ENCODE measurements around the gene ADRB2. TPM values are rescaled to one million over a fixed set of nuclear protein-coding genes. Genes with fewer than 3 reads are reported as not detected.

The ADRB2 gene
- total RNA-seq, 1 donor from 2014 or later, result 0.64 TPM

- Mint-ChIP-seq H3K4me3 (ENCODE audit: unreplicated experiment) (no peak overlapping the region), H3K36me3 (ENCODE audit: low read depth, unreplicated experiment) (no peaks in the 10 kb centered on the region)
Measured at GRCh38 chr5:148786456-148786855, 40.0 kb upstream of the ADRB2 start.

GRCh38 chr5:148788636-148789035 lies 37.8 kb upstream of the ADRB2 start:
- Mint-ChIP-seq H3K9me3 (ENCODE audit: unreplicated experiment) (no peaks in the 10 kb centered on the region), H3K4me1 (ENCODE audit: low read depth, unreplicated experiment) (peaks cover 34% of the 10 kb centered on the region), H3K4me3 (ENCODE audit: unreplicated experiment) (no peak overlapping the region), H3K36me3 (ENCODE audit: low read depth, unreplicated experiment) (no peaks in the 10 kb centered on the region), H3K27ac (ENCODE audit: unreplicated experiment) (no peak overlapping the region), H3K27me3 (ENCODE audit: low read depth, unreplicated experiment) (no peaks in the 10 kb centered on the region)
- Histone ChIP-seq H3K4me3 (ENCODE audit: insufficient read depth, low read depth, low read length) (no peak overlapping the region), H3K4me1 (ENCODE audit: insufficient read depth, low read length) (peaks cover 24% of the 10 kb centered on the region), H3K9me3 (ENCODE audit: insufficient read depth, low read depth, low read length) (no peaks in the 10 kb centered on the region), H2AFZ (ENCODE audit: low read depth, low read length) (no peak overlapping the region), H4K20me1 (ENCODE audit: insufficient read depth, low read length) (no peaks in the 10 kb centered on the region), H3K79me2 (ENCODE audit: insufficient read depth, low read length) (no peaks in the 10 kb centered on the region), H3K27me3 (ENCODE audit: insufficient read depth, low read length) (no peaks in the 10 kb centered on the region), H3K36me3 (ENCODE audit: insufficient read depth, low read length) (no peaks in the 10 kb centered on the region), H3K4me2 (ENCODE audit: low read length) (no peak overlapping the region), H3K9ac (ENCODE audit: low read length) (no peak overlapping the region), H3K27ac (ENCODE audit: low read depth, low read length) (no peak overlapping the region)
- no peak for FAIRE-seq
- TF ChIP-seq EZH2 (IDR thresholded peaks at IDR 0.05; ENCODE audit: insufficient read depth, low read length) (no peak), CTCF (IDR thresholded peaks at IDR 0.05; ENCODE audit: insufficient read depth, low read depth, low read length) (no peak)
- no peak for DNase-seq (ENCODE audit: low read depth)

More at GRCh38 chr5:148786456-148786855, 40.0 kb upstream of the ADRB2 start:
- Mint-ChIP-seq H3K27ac (ENCODE audit: unreplicated experiment) (no peak overlapping the region), H3K9me3 (ENCODE audit: unreplicated experiment) (no peaks in the 10 kb centered on the region), H3K27me3 (ENCODE audit: low read depth, unreplicated experiment) (no peaks in the 10 kb centered on the region), H3K4me1 (ENCODE audit: low read depth, unreplicated experiment) (peaks cover 22% of the 10 kb centered on the region)
- H3K79me2 ChIP-seq (ENCODE audit: insufficient read depth, low read length), result no peaks in the 10 kb centered on the region
- TF ChIP-seq CTCF (IDR thresholded peaks at IDR 0.05; ENCODE audit: insufficient read depth, low read depth, low read length) (no peak), EZH2 (IDR thresholded peaks at IDR 0.05; ENCODE audit: insufficient read depth, low read length) (no peak)
- no peaks in the 10 kb centered on the region for H4K20me1 ChIP-seq (ENCODE audit: insufficient read depth, low read length)
- H3K4me1 ChIP-seq (ENCODE audit: insufficient read depth, low read length), result peaks cover 10% of the 10 kb centered on the region
- H3K36me3 ChIP-seq (ENCODE audit: insufficient read depth, low read length), result no peaks in the 10 kb centered on the region
- H2AFZ ChIP-seq (ENCODE audit: low read depth, low read length), result no peak overlapping the region
- no peak overlapping the region for H3K9ac ChIP-seq (ENCODE audit: low read length)
- FAIRE-seq, result peak; percentile 66
- no peak for DNase-seq (ENCODE audit: low read depth)
- no peak overlapping the region for H3K27ac ChIP-seq (ENCODE audit: low read depth, low read length)
- no peak overlapping the region for H3K4me2 ChIP-seq (ENCODE audit: low read length)
- no peaks in the 10 kb centered on the region for H3K27me3 ChIP-seq (ENCODE audit: insufficient read depth, low read length)
- no peaks in the 10 kb centered on the region for H3K9me3 ChIP-seq (ENCODE audit: insufficient read depth, low read depth, low read length)
- no peak overlapping the region for H3K4me3 ChIP-seq (ENCODE audit: insufficient read depth, low read depth, low read length)

GRCh38 chr5:148790545-148791333 lies 35.7 kb upstream of the ADRB2 start:
- Histone ChIP-seq H3K4me3 (ENCODE audit: insufficient read depth, low read depth, low read length) (no peak overlapping the region), H3K4me1 (ENCODE audit: insufficient read depth, low read length) (peaks cover 24% of the 10 kb centered on the region), H3K27ac (ENCODE audit: low read depth, low read length) (no peak overlapping the region), H2AFZ (ENCODE audit: low read depth, low read length) (no peak overlapping the region), H3K36me3 (ENCODE audit: insufficient read depth, low read length) (no peaks in the 10 kb centered on the region), H3K9me3 (ENCODE audit: insufficient read depth, low read depth, low read length) (no peaks in the 10 kb centered on the region), H3K79me2 (ENCODE audit: insufficient read depth, low read length) (no peaks in the 10 kb centered on the region), H3K9ac (ENCODE audit: low read length) (no peak overlapping the region), H3K4me2 (ENCODE audit: low read length) (peak overlapping the region; percentile 8), H3K27me3 (ENCODE audit: insufficient read depth, low read length) (no peaks in the 10 kb centered on the region), H4K20me1 (ENCODE audit: insufficient read depth, low read length) (no peaks in the 10 kb centered on the region)
- DNase-seq (ENCODE audit: low read depth), result no peak
- FAIRE-seq, result no peak
- H3K4me3 Mint-ChIP-seq (ENCODE audit: unreplicated experiment), result no peak overlapping the region
- TF ChIP-seq EZH2 (IDR thresholded peaks at IDR 0.05; ENCODE audit: insufficient read depth, low read length) (no peak), CTCF (IDR thresholded peaks at IDR 0.05; ENCODE audit: insufficient read depth, low read depth, low read length) (no peak)
- H3K27me3 Mint-ChIP-seq (ENCODE audit: low read depth, unreplicated experiment), result no peaks in the 10 kb centered on the region
- H3K4me1 Mint-ChIP-seq (ENCODE audit: low read depth, unreplicated experiment), result peaks cover 45% of the 10 kb centered on the region
- no peaks in the 10 kb centered on the region for H3K36me3 Mint-ChIP-seq (ENCODE audit: low read depth, unreplicated experiment)
- H3K27ac Mint-ChIP-seq (ENCODE audit: unreplicated experiment), result peak overlapping the region; percentile 22
- H3K9me3 Mint-ChIP-seq (ENCODE audit: unreplicated experiment), result no peaks in the 10 kb centered on the region

All from astrocyte (in vitro differentiated cells and primary cell).